Adipocyte (in vitro differentiated cells): ENCODE results near the gene ZBTB11.
"Not testable (repeated sequence)": the region's sequence is repeated elsewhere in the genome, so short reads cannot be mapped to it uniquely, and the experiment has no call there.

ENCODE experiments used
- DNase-seq: peaks from one replicate; pipeline ENCODE4 v3.0.0-alpha.2; 2015; ENCODE audit warnings: low read depth
- H3K27me3 ChIP-seq: replicated peaks from 2 replicates; pipeline ENCODE4 v1.7.0; 2013; ENCODE audit warnings: mild to moderate bottlenecking, low read length, moderate library complexity; ENCODE audit not compliant: control insufficient read depth, insufficient read depth
- H3K36me3 ChIP-seq: 2 replicates; pipeline ENCODE4 v1.7.0; 2013; ENCODE audit warnings: low read length, mild to moderate bottlenecking, moderate library complexity; ENCODE audit not compliant: control insufficient read depth, insufficient read depth, severe bottlenecking
- H3K4me1 ChIP-seq: 2 replicates; pipeline ENCODE4 v1.7.0; 2013; ENCODE audit warnings: mild to moderate bottlenecking, low read length, moderate library complexity; ENCODE audit not compliant: control insufficient read depth, insufficient read depth
- H3K4me3 ChIP-seq: 2 replicates; pipeline ENCODE4 v1.7.0; 2013; ENCODE audit warnings: mild to moderate bottlenecking, low read length, moderate library complexity
- H3K9ac ChIP-seq: 2 replicates; pipeline ENCODE4 v1.7.0; 2013; ENCODE audit warnings: mild to moderate bottlenecking, low read length, moderate library complexity
- H3K9me3 ChIP-seq: 2 replicates; pipeline ENCODE4 v1.7.0; 2013; ENCODE audit warnings: mild to moderate bottlenecking, low read length, moderate library complexity; ENCODE audit not compliant: control insufficient read depth

Gene ZBTB11

DNA sequence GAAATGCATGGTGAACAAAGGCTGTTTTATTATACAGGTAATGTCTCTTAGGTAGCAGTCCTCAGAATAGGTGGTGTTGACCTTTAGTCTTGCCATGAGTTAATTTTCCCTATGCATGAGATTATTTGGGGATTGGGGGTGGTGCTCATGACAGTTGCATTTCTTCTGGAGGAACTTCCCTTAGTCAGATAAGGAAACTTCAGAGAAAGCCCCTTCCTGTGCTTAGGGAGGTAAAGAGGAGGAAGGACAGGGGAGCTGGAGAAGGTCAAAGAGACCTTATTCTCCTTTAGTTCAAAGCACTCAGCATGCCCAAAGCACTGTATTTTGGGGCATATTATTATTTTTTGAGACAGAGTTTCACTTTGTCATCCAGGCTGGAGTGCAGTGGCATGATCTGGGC is 47.7 kb downstream of the ZBTB11 start:
- Histone ChIP-seq H3K9me3 (no peaks in the 10 kb centered on the region), H3K4me3 (no peak overlapping the region), H3K36me3 (no peaks in the 10 kb centered on the region), H3K27me3 (no peaks in the 10 kb centered on the region), H3K4me1 (no peaks in the 10 kb centered on the region), H3K9ac (no peak overlapping the region)
- DNase-seq = no peak

DNA sequence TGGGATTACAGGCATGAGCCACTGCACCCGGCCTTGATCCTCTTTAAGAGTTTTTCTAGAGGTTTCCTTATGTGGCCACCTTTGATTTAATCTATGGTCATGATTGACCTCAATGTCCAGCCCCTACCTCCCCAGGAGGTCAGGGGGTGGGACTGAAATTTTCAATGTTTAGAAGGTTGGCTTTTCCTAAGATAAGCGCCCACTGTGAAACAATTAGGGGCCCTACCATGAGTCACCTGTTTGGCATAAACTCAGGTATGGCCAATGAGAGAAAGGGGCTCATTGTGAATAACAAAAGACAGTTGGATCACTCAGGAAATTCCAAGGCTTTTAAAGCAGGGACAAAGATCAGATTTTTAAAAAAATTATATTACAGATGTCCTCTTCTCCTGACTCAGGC is 51.1 kb downstream of the ZBTB11 start:
- Histone ChIP-seq H3K4me1 (no peaks in the 10 kb centered on the region), H3K36me3 (no peaks in the 10 kb centered on the region), H3K27me3 (no peaks in the 10 kb centered on the region), H3K9ac (no peak overlapping the region), H3K4me3 (no peak overlapping the region), H3K9me3 (no peaks in the 10 kb centered on the region)
- DNase-seq = no peak

DNA sequence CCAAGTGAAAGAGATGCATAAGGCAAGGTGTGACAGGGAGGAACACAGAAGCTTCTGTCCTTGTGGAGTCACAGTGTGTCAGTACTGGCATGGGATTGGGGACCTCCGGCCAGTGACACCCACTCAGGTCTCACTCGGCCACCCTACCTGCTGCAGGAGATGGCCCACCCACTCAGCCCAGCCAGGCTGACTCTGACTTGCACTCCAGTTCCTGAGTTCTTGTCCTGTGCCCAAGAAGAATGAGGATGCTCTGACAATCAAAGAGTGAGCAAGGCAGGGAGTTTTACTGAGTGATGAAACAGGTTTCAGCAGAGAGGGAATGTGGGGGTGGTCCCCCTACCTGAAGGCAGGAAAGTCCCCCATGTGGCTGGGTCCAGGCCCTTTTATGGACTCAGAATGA is 52.1 kb downstream of the ZBTB11 start:
- DNase-seq = no peak
- no peaks in the 10 kb centered on the region for H3K27me3 ChIP-seq

GRCh38 chr3:101623656-101624055 is 53.3 kb downstream of the ZBTB11 start:
- Histone ChIP-seq H3K27me3 (no peaks in the 10 kb centered on the region), H3K4me3 (no peak overlapping the region), H3K9me3 (no peaks in the 10 kb centered on the region), H3K36me3 (no peaks in the 10 kb centered on the region), H3K9ac (no peak overlapping the region), H3K4me1 (no peaks in the 10 kb centered on the region)
- no peak for DNase-seq

More for the DNA sequence above, 52.1 kb downstream of the ZBTB11 start:
- H3K9ac ChIP-seq = no peak overlapping the region
- no peaks in the 10 kb centered on the region for H3K4me1 ChIP-seq
- H3K36me3 ChIP-seq = no peaks in the 10 kb centered on the region
- no peak overlapping the region for H3K4me3 ChIP-seq
- H3K9me3 ChIP-seq = no peaks in the 10 kb centered on the region

DNA sequence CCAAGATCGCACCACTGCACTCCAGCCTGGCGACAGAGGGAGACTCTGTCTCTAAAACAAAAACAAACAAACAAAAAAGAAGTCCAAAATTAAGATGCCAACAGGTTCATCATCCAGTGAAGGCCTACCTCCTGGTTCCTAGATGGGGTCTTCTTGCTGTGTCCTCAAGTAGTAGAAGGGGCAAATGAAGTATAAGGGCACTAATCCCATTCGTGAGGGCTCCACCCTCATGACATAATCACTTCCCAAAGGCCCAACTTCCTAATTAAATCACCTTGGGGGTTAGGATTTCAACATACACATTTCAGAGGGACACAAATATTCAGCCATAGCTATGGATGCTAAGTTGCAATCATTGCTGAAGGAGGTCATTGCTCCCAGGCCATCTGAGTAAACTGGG is 57.2 kb downstream of the ZBTB11 start:
- H3K9ac ChIP-seq = no peak overlapping the region
- no peaks in the 10 kb centered on the region for H3K27me3 ChIP-seq
- no peak overlapping the region for H3K4me3 ChIP-seq
- H3K36me3 ChIP-seq = no peaks in the 10 kb centered on the region
- H3K4me1 ChIP-seq = no peaks in the 10 kb centered on the region
- no peaks in the 10 kb centered on the region for H3K9me3 ChIP-seq
- DNase-seq = no peak

DNA sequence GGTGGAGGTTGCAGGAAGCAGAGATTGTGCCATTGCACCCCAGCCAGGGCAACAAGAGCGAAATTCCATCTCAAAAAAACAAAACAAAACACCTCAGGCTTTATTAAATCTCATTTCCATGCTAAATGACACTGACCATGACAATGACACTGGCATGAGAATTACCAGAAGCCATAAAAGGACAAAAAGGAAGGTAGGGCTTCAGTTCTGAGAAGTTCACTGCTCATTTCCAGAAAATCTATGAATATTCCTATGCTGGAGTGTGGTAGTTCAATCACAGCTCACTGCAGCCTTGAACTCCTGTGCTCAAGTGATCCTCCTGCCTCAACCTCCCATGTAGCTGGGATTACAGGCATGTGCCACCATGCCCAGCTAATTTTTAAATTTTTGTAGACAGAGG is 58.2 kb downstream of the ZBTB11 start:
- no peaks in the 10 kb centered on the region for H3K9me3 ChIP-seq
- no peak for DNase-seq
- H3K4me1 ChIP-seq = no peaks in the 10 kb centered on the region

GRCh38 chr3:101617478-101617877 is 59.5 kb downstream of the ZBTB11 start:
- Histone ChIP-seq H3K9ac (no peak overlapping the region), H3K4me3 (no peak overlapping the region), H3K4me1 (no peaks in the 10 kb centered on the region), H3K27me3 (no peaks in the 10 kb centered on the region), H3K9me3 (no peaks in the 10 kb centered on the region), H3K36me3 (no peaks in the 10 kb centered on the region)
- no peak for DNase-seq

More for the DNA sequence above, 58.2 kb downstream of the ZBTB11 start:
- Histone ChIP-seq H3K4me3 (no peak overlapping the region), H3K36me3 (no peaks in the 10 kb centered on the region), H3K27me3 (no peaks in the 10 kb centered on the region), H3K9ac (no peak overlapping the region)

- Histone ChIP-seq H3K4me1 (no peaks in the 10 kb centered on the region), H3K9ac (no peak overlapping the region), H3K4me3 (no peak overlapping the region), H3K9me3 (no peaks in the 10 kb centered on the region), H3K36me3 (no peaks in the 10 kb centered on the region), H3K27me3 (no peaks in the 10 kb centered on the region)
- DNase-seq = no peak
Measured at GRCh38 chr3:101615525-101615924, 61.4 kb downstream of the ZBTB11 start.

DNA sequence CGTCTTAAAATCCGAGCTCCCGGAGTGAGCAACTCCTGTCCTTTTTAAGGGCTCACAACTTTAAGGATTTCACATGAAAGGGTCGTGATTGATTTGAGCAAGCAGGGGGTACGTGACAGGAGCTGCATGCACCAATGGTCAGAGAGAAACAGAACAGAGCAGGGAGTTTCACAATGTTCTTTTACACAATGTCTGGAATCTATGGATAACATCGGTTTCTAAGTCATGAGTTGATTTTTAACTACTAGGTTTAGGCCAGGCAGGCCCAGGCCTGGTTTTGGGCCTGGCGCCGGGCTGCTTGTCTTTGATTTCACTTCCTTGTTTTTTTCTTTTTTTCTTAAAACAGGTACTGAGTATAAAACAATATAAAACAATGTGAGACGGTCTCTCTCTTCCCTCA is 63.9 kb downstream of the ZBTB11 start:
- H3K9ac ChIP-seq, H3K4me3 ChIP-seq, H3K27me3 ChIP-seq, H3K4me1 ChIP-seq, H3K36me3 ChIP-seq, H3K9me3 ChIP-seq, DNase-seq: not testable (repeated sequence)

GRCh38 chr3:101611023-101611422 is 65.9 kb downstream of the ZBTB11 start:
- Histone ChIP-seq H3K9me3 (no peaks in the 10 kb centered on the region), H3K9ac (no peak overlapping the region), H3K4me3 (no peak overlapping the region), H3K27me3 (no peaks in the 10 kb centered on the region), H3K36me3 (no peaks in the 10 kb centered on the region), H3K4me1 (no peaks in the 10 kb centered on the region)
- DNase-seq = no peak

- not testable (repeated sequence) for H3K36me3 ChIP-seq, H3K4me1 ChIP-seq, DNase-seq, H3K27me3 ChIP-seq, H3K9ac ChIP-seq, H3K4me3 ChIP-seq, H3K9me3 ChIP-seq
Measured at GRCh38 chr3:101605398-101605797, 71.5 kb downstream of the ZBTB11 start.

GRCh38 chr3:101603184-101603583 is 73.7 kb downstream of the ZBTB11 start:
- Histone ChIP-seq H3K9me3 (no peaks in the 10 kb centered on the region), H3K36me3 (no peaks in the 10 kb centered on the region), H3K9ac (no peak overlapping the region), H3K4me1 (no peaks in the 10 kb centered on the region), H3K27me3 (no peaks in the 10 kb centered on the region), H3K4me3 (no peak overlapping the region)
- no peak for DNase-seq
